Transverse colon (tissue), 4 donors: Measurements from ENCODE around the gene ATP13A2. TPM values are rescaled to one million over a fixed set of nuclear protein-coding genes. Genes with fewer than 3 reads are reported as not detected.
A peak's percentile ranks its signal among the peaks of the same experiment; 100 is the strongest.

ENCODE experiments used
- DNase-seq: peaks from one replicate; pipeline ENCODE4 v3.0.0-alpha.2; 2019
- H3K27ac ChIP-seq, 4 donors: fragments of 200-600 bp; sonication (generic); 2 replicates each; pipeline ENCODE4 v1.5.1; 2016 to 2018; ENCODE audit warnings: inconsistent platforms in 4 of 4
- H3K27me3 ChIP-seq: fragments of 200-600 bp; sonication (generic); 2 replicates; pipeline ENCODE4 v1.5.1; 2017; ENCODE audit warnings: inconsistent platforms
- H3K36me3 ChIP-seq, 4 donors: fragments of 200-600 bp; sonication (generic); 2 replicates each; pipeline ENCODE4 v1.5.1; 2017 to 2019; ENCODE audit warnings: inconsistent platforms in 4 of 4
- H3K4me1 ChIP-seq, 4 donors: fragments of 200-600 bp; sonication (generic); 2 replicates each; pipeline ENCODE4 v1.5.1; 2017 to 2020; ENCODE audit warnings: inconsistent platforms in 4 of 4
- H3K4me3 ChIP-seq, 4 donors: fragments of 200-600 bp; sonication (generic); 1 replicate in 1 of 4; 2 replicates in 3 of 4; pipeline versions ENCODE4 v1.5.1 to v1.6.1; 2017 to 2019; ENCODE audit warnings: inconsistent platforms in 4 of 4
- H3K9me3 ChIP-seq, 2 donors: fragments of 200-600 bp; sonication (generic); 2 replicates each; pipeline ENCODE4 v1.5.1; 2017 to 2019; ENCODE audit warnings: inconsistent platforms in 2 of 2
- CTCF ChIP-seq, 5 experiments: fragments of 200-600 bp in 3 of 5; fragments of 450-650 bp in 2 of 5; sonication (generic) in 3 of 5; IDR thresholded peaks; 1 replicate in 2 of 5; 2 replicates in 3 of 5; pipeline ENCODE4 v1.5.1; 2016 to 2017; ENCODE audit warnings: antibody characterized with exemption in 5 of 5, inconsistent platforms in 3 of 5, mild to moderate bottlenecking in 2 of 5, moderate library complexity in 1 of 5
- EP300 ChIP-seq: sonication (generic); formaldehyde crosslinking; IDR thresholded peaks from one replicate; pipeline ENCODE4 v1.6.1; 2017; ENCODE audit warnings: antibody characterized with exemption, low read depth
- POLR2A ChIP-seq: fragments of 450-650 bp; IDR thresholded peaks from one replicate; pipeline ENCODE4 v1.6.1; 2016; ENCODE audit warnings: antibody characterized with exemption, mild to moderate bottlenecking, moderate library complexity
- POLR2AphosphoS5 ChIP-seq, 3 donors: sonication (generic); formaldehyde crosslinking; IDR thresholded peaks; one replicate each; pipeline ENCODE4 v1.6.1; 2016; ENCODE audit warnings: antibody characterized with exemption in 3 of 3
- WGBS, 2 donors: methylation state at CpG; one replicate each; pipeline ENCODE4 v1.1.5; 2018; ENCODE audit warnings: low coverage in 1 of 2; 5-methylcytosine and 5-hydroxymethylcytosine counted together
- in situ Hi-C, 4 donors: fragments of 200-750 bp; cut with MboI; loops; one replicate each; pipeline versions ENCODE4 v1.15.0 to v1.15.1; 2017; ENCODE audit warnings: low sequenced_read_pairs in 3 of 4, low pct_ligation_motif_present in 1 of 4, low pct_unique_long_range_greater_than_20kb in 1 of 4
- intact Hi-C: fragments of 100-400 bp; cut with DNase I; formaldehyde crosslinking; loops from one replicate; pipeline ENCODE4 v1.15.1; 2023; ENCODE audit warnings: low total_unique reads
- total RNA-seq, 4 donors: library from RNA; depleted of rRNA; stranded (reverse); fragments of >200 nt; gene quantifications; one replicate each; pipeline ENCODE4 v1.1.0, GENCODE V29; 2016

Gene ATP13A2
- total RNA-seq, 4 donors from 2014 or later = 34.4 to 70.8 (median 60.9) TPM

- TF ChIP-seq POLR2A (no peak), CTCF (IDR thresholded peaks at IDR 0.05) (no peak), POLR2AphosphoS5 (IDR thresholded peaks at IDR 0.05) (no peak), EP300 (no peak)
- 70 to 72% methylated on average over 3 of the region's 3 CpGs for WGBS, 2 donors
- Histone ChIP-seq H3K27ac (no peak overlapping the region), H3K27me3 (no peaks in the 10 kb centered on the region), H3K4me3 (no peak overlapping the region), H3K4me1 (peaks cover 0 to 19% (median 4%) of the 10 kb centered on the region in 4 donors), H3K9me3 (no peaks in the 10 kb centered on the region), H3K36me3 (peaks cover 0 to 44% (median 16%) of the 10 kb centered on the region in 4 donors)
- in situ Hi-C loops = loop anchor here in 3 of 4 donors (5.0 to 10.0 kb wide), 3 partner anchors 81 to 91 kb away; no protein-coding TSS in a partner anchor
- no peak for DNase-seq
- intact Hi-C loops = loop anchor here (5.0 kb wide), 1 partner anchor 94 kb away; no protein-coding TSS in a partner anchor
Observed at GRCh38 chr1:17046334-17046657, 34.6 kb upstream of the ATP13A2 start.

GRCh38 chr1:17045634-17046333 lies 34.1 kb upstream of the ATP13A2 start:
- no peak for DNase-seq
- peak overlapping the region in 3 of 4 donors; percentile 3 to 36 (median 7) for H3K27ac ChIP-seq
- in situ Hi-C loops = loop anchor here in 3 of 4 donors (5.0 to 10.0 kb wide), 3 partner anchors 81 to 91 kb away; no protein-coding TSS in a partner anchor
- intact Hi-C loops = loop anchor here (5.0 kb wide), 1 partner anchor 93 kb away; no protein-coding TSS in a partner anchor
- peaks cover 0 to 49% (median 18%) of the 10 kb centered on the region in 4 donors for H3K36me3 ChIP-seq
- no peaks in the 10 kb centered on the region for H3K9me3 ChIP-seq
- 41 to 46% methylated on average over 9 of the region's 9 CpGs for WGBS, 2 donors
- H3K27me3 ChIP-seq = no peaks in the 10 kb centered on the region
- H3K4me1 ChIP-seq = peaks cover 0 to 17% (median 4%) of the 10 kb centered on the region in 4 donors
- peak overlapping the region in 2 of 4 donors; percentile 1 to 13 for H3K4me3 ChIP-seq
- TF ChIP-seq CTCF (IDR thresholded peaks at IDR 0.05) (peak; percentile 69 to 84 (median 71)), POLR2AphosphoS5 (IDR thresholded peaks at IDR 0.05) (no peak)

GRCh38 chr1:17045150-17045549 lies 33.4 kb upstream of the ATP13A2 start:
- H3K4me1 ChIP-seq = peaks cover 0 to 17% (median 4%) of the 10 kb centered on the region in 4 donors
- H3K9me3 ChIP-seq = no peaks in the 10 kb centered on the region
- no peak overlapping the region for H3K4me3 ChIP-seq
- WGBS, 2 donors = 63 to 64% methylated on average over 4 to 5 of the region's 5 CpGs
- H3K27ac ChIP-seq = peak overlapping the region in 1 of 4 donors; percentile 7
- no peak for TF ChIP-seq CTCF (IDR thresholded peaks at IDR 0.05)
- TF ChIP-seq POLR2AphosphoS5 (IDR thresholded peaks at IDR 0.05) = no peak
- no peak for TF ChIP-seq POLR2A
- no peak for TF ChIP-seq EP300
- in situ Hi-C loops = loop anchor here in 3 of 4 donors (5.0 to 10.0 kb wide), 3 partner anchors 80 to 90 kb away; no protein-coding TSS in a partner anchor
- H3K36me3 ChIP-seq = peaks cover 0 to 49% (median 22%) of the 10 kb centered on the region in 4 donors
- H3K27me3 ChIP-seq = no peaks in the 10 kb centered on the region
- intact Hi-C loops = loop anchor here (5.0 kb wide), 1 partner anchor 93 kb away; no protein-coding TSS in a partner anchor
- no peak for DNase-seq

- intact Hi-C loops (no loop called here), in situ Hi-C loops (loop anchor here in 2 of 4 donors (10.0 kb wide), 2 partner anchors 79 to 89 kb away; no protein-coding TSS in a partner anchor)
- H3K4me3 ChIP-seq = no peak overlapping the region
- H3K27ac ChIP-seq = no peak overlapping the region
- H3K36me3 ChIP-seq = peaks cover 0 to 55% (median 26%) of the 10 kb centered on the region in 4 donors
- H3K27me3 ChIP-seq = no peaks in the 10 kb centered on the region
- WGBS, 2 donors = 72 to 85% methylated on average over 5 of the region's 5 CpGs
- no peak for DNase-seq
- TF ChIP-seq CTCF (IDR thresholded peaks at IDR 0.05) = no peak
- no peak for TF ChIP-seq EP300
- no peak for TF ChIP-seq POLR2A
- TF ChIP-seq POLR2AphosphoS5 (IDR thresholded peaks at IDR 0.05) = no peak
- peaks cover 0 to 17% (median 4%) of the 10 kb centered on the region in 4 donors for H3K4me1 ChIP-seq
- no peaks in the 10 kb centered on the region for H3K9me3 ChIP-seq
Observed at GRCh38 chr1:17043676-17044075, 31.9 kb upstream of the ATP13A2 start.
